ENCODE data around the gene SORL1-AS1.

SORL1-AS1 gene

GRCh38 chr11:121443688-121444275, 9.0 kb downstream of the SORL1-AS1 start:
- Mint-ChIP-seq H3K4me1 (peaks cover 23 to 55% (median 26%) of the 10 kb centered on the region in 4 donors), H3K4me3 (no peak overlapping the region), H3K36me3 (peaks cover 55% of the 10 kb centered on the region), H3K9me3 (no peaks in the 10 kb centered on the region), H3K27me3 (no peaks in the 10 kb centered on the region), H3K27ac (peak overlapping the region; percentile 63 to 96 (median 82))
- H3K36me3 ChIP-seq (ENCODE audit: control insufficient read depth, insufficient read depth, low read length): peaks cover 18% of the 10 kb centered on the region
- DNase-seq (no peak), ATAC-seq (ENCODE audit: low read depth in 2 of 2) (no peak)
- peaks cover 13% of the 10 kb centered on the region for H3K4me1 ChIP-seq (ENCODE audit: control insufficient read depth, insufficient read depth, low read length, poor library complexity, severe bottlenecking)
- H3K4me3 ChIP-seq (ENCODE audit: low read depth, low read length): no peak overlapping the region
- no peaks in the 10 kb centered on the region for H3K27me3 ChIP-seq (ENCODE audit: control insufficient read depth, insufficient read depth, low read length)
- no peak overlapping the region for H3K27ac ChIP-seq (ENCODE audit: insufficient read depth, low read length, poor library complexity, severe bottlenecking)
- H3K9me3 ChIP-seq (ENCODE audit: control insufficient read depth in 2 of 2, low read length in 2 of 2): no peaks in the 10 kb centered on the region

GRCh38 chr11:121441521-121441920, 11.2 kb downstream of the SORL1-AS1 start:
- Mint-ChIP-seq H3K27ac (peak overlapping the region in 1 of 3 donors; percentile 47), H3K36me3 (peaks cover 41% of the 10 kb centered on the region), H3K27me3 (no peaks in the 10 kb centered on the region), H3K9me3 (no peaks in the 10 kb centered on the region), H3K4me3 (no peak overlapping the region), H3K4me1 (peaks cover 13 to 47% (median 17%) of the 10 kb centered on the region in 4 donors)
- Histone ChIP-seq H3K4me1 (ENCODE audit: control insufficient read depth, insufficient read depth, low read length, poor library complexity, severe bottlenecking) (no peaks in the 10 kb centered on the region), H3K4me3 (ENCODE audit: low read depth, low read length) (no peak overlapping the region), H3K36me3 (ENCODE audit: control insufficient read depth, insufficient read depth, low read length) (peaks cover 18% of the 10 kb centered on the region), H3K27ac (ENCODE audit: insufficient read depth, low read length, poor library complexity, severe bottlenecking) (no peak overlapping the region), H3K27me3 (ENCODE audit: control insufficient read depth, insufficient read depth, low read length) (no peaks in the 10 kb centered on the region), H3K9me3 (ENCODE audit: control insufficient read depth in 2 of 2, low read length in 2 of 2) (no peaks in the 10 kb centered on the region)
- DNase-seq: no peak
- no peak for ATAC-seq (ENCODE audit: low read depth in 2 of 2)

DNA sequence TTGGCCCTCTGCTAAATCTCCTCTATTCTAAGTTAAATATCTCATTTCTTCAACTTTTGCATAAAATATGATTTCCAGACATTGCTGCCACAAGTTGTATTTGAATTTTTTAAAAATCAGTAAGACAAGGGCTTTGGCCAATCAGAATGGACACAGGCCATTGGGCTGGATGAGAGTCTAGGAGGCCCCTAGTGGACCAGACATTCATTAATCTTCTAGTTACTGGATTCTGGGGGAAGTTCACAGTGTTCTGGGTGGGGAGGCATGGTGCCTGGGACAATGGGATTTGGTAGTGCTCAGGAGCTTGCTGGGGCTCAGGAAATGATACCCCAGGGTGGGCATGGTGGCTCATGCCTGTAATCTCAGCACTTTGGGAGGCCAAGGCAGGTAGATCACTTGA, 13.0 kb downstream of the SORL1-AS1 start:
- no peaks in the 10 kb centered on the region for H3K27me3 Mint-ChIP-seq
- Histone ChIP-seq H3K27ac (ENCODE audit: insufficient read depth, low read length, poor library complexity, severe bottlenecking) (no peak overlapping the region), H3K9me3 (ENCODE audit: control insufficient read depth in 2 of 2, low read length in 2 of 2) (no peaks in the 10 kb centered on the region), H3K4me1 (ENCODE audit: control insufficient read depth, insufficient read depth, low read length, poor library complexity, severe bottlenecking) (no peaks in the 10 kb centered on the region), H3K36me3 (ENCODE audit: control insufficient read depth, insufficient read depth, low read length) (peaks cover 14% of the 10 kb centered on the region), H3K27me3 (ENCODE audit: control insufficient read depth, insufficient read depth, low read length) (no peaks in the 10 kb centered on the region), H3K4me3 (ENCODE audit: low read depth, low read length) (no peak overlapping the region)
- no peaks in the 10 kb centered on the region for H3K9me3 Mint-ChIP-seq
- DNase-seq (no peak), ATAC-seq (ENCODE audit: low read depth in 2 of 2) (no peak)
- peak overlapping the region in 1 of 3 donors; percentile 2 for H3K27ac Mint-ChIP-seq
- peaks cover 27% of the 10 kb centered on the region for H3K36me3 Mint-ChIP-seq
- H3K4me1 Mint-ChIP-seq: peaks cover 6 to 48% (median 13%) of the 10 kb centered on the region in 4 donors
- H3K4me3 Mint-ChIP-seq: no peak overlapping the region

GRCh38 chr11:121439337-121439736, 13.4 kb downstream of the SORL1-AS1 start:
- H3K27me3 Mint-ChIP-seq: no peaks in the 10 kb centered on the region
- H3K4me1 Mint-ChIP-seq: peaks cover 6 to 45% (median 13%) of the 10 kb centered on the region in 4 donors
- H3K36me3 Mint-ChIP-seq: peaks cover 23% of the 10 kb centered on the region
- ATAC-seq (ENCODE audit: low read depth in 2 of 2) (no peak), DNase-seq (no peak)
- no peak overlapping the region for H3K4me3 Mint-ChIP-seq
- Histone ChIP-seq H3K27me3 (ENCODE audit: control insufficient read depth, insufficient read depth, low read length) (no peaks in the 10 kb centered on the region), H3K4me3 (ENCODE audit: low read depth, low read length) (no peak overlapping the region), H3K4me1 (ENCODE audit: control insufficient read depth, insufficient read depth, low read length, poor library complexity, severe bottlenecking) (no peaks in the 10 kb centered on the region), H3K36me3 (ENCODE audit: control insufficient read depth, insufficient read depth, low read length) (peaks cover 11% of the 10 kb centered on the region), H3K27ac (ENCODE audit: insufficient read depth, low read length, poor library complexity, severe bottlenecking) (no peak overlapping the region), H3K9me3 (ENCODE audit: control insufficient read depth in 2 of 2, low read length in 2 of 2) (no peaks in the 10 kb centered on the region)
- H3K27ac Mint-ChIP-seq: peak overlapping the region in 1 of 3 donors; percentile 2
- no peaks in the 10 kb centered on the region for H3K9me3 Mint-ChIP-seq

DNA sequence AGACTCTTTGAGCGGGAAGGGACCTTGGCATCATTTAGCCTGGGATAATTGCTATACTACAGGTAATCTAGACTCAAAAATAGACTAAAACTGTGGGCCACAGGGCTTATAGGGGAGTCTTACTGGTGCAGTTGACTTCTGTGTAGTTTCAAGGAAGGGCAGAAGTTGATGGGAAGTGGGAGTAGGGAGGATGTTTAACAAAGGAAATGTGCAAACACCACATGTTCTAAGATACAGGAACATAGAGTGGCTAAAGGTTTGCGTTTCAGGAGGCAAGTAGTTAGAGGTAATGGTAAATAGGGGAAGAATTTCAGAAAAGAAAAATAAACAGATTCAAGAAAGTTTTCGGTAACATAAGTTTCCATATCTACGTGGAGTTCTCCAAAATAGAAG, 15.1 kb downstream of the SORL1-AS1 start:
- no peak overlapping the region for H3K27ac ChIP-seq (ENCODE audit: insufficient read depth, low read length, poor library complexity, severe bottlenecking)
- H3K9me3 ChIP-seq (ENCODE audit: control insufficient read depth in 2 of 2, low read length in 2 of 2): no peaks in the 10 kb centered on the region
- no peak overlapping the region for H3K4me3 Mint-ChIP-seq
- no peak for ATAC-seq (ENCODE audit: low read depth in 2 of 2)
- no peaks in the 10 kb centered on the region for H3K4me1 ChIP-seq (ENCODE audit: control insufficient read depth, insufficient read depth, low read length, poor library complexity, severe bottlenecking)
- DNase-seq: no peak
- peaks cover 17% of the 10 kb centered on the region for H3K36me3 Mint-ChIP-seq
- H3K27me3 ChIP-seq (ENCODE audit: control insufficient read depth, insufficient read depth, low read length): no peaks in the 10 kb centered on the region
- peaks cover 6 to 42% (median 11%) of the 10 kb centered on the region in 4 donors for H3K4me1 Mint-ChIP-seq
- no peak overlapping the region for H3K27ac Mint-ChIP-seq
- no peaks in the 10 kb centered on the region for H3K27me3 Mint-ChIP-seq
- H3K4me3 ChIP-seq (ENCODE audit: low read depth, low read length): no peak overlapping the region
- H3K36me3 ChIP-seq (ENCODE audit: control insufficient read depth, insufficient read depth, low read length): no peaks in the 10 kb centered on the region
- H3K9me3 Mint-ChIP-seq: no peaks in the 10 kb centered on the region

DNA sequence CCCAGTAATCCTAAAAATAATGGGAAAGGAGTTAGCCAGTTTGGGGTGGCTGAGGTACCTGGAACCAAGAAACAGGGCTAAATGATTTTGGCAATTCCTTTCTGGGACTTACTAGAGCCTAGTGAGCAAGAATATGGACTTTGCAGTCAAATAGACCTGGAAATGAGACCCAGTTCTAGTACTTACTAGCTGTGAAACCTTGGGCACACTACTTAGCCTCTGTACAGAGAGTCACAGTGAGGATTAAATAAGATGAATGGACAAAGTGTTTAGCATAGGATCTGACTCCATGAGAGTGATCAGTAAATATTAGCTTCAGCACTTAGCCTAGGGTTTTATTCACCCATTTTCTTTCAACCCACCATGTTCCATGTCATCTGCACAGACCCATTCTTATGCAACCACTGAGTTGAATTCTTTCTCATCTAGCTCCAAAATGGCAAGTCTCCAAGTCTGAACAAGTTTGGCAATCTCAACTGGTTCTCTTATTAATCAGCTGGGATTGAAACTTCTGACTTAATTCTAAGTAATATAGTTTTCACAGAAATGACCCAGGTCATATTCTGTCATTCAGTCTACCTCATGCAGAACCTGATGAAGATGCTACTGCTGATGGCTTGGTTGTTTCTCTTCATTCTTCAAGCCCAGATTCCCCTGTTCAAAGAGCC, 15.6 kb downstream of the SORL1-AS1 start:
- H3K4me1 ChIP-seq (ENCODE audit: control insufficient read depth, insufficient read depth, low read length, poor library complexity, severe bottlenecking): no peaks in the 10 kb centered on the region
- ATAC-seq (ENCODE audit: low read depth in 2 of 2) (no peak), DNase-seq (no peak)
- Mint-ChIP-seq H3K4me3 (no peak overlapping the region), H3K36me3 (peaks cover 16% of the 10 kb centered on the region), H3K27me3 (no peaks in the 10 kb centered on the region), H3K4me1 (peaks cover 6 to 42% (median 11%) of the 10 kb centered on the region in 4 donors), H3K9me3 (no peaks in the 10 kb centered on the region), H3K27ac (no peak overlapping the region)
- H3K36me3 ChIP-seq (ENCODE audit: control insufficient read depth, insufficient read depth, low read length): no peaks in the 10 kb centered on the region
- no peaks in the 10 kb centered on the region for H3K27me3 ChIP-seq (ENCODE audit: control insufficient read depth, insufficient read depth, low read length)
- no peak overlapping the region for H3K4me3 ChIP-seq (ENCODE audit: low read depth, low read length)
- H3K9me3 ChIP-seq (ENCODE audit: control insufficient read depth in 2 of 2, low read length in 2 of 2): no peaks in the 10 kb centered on the region
- no peak overlapping the region for H3K27ac ChIP-seq (ENCODE audit: insufficient read depth, low read length, poor library complexity, severe bottlenecking)

DNA sequence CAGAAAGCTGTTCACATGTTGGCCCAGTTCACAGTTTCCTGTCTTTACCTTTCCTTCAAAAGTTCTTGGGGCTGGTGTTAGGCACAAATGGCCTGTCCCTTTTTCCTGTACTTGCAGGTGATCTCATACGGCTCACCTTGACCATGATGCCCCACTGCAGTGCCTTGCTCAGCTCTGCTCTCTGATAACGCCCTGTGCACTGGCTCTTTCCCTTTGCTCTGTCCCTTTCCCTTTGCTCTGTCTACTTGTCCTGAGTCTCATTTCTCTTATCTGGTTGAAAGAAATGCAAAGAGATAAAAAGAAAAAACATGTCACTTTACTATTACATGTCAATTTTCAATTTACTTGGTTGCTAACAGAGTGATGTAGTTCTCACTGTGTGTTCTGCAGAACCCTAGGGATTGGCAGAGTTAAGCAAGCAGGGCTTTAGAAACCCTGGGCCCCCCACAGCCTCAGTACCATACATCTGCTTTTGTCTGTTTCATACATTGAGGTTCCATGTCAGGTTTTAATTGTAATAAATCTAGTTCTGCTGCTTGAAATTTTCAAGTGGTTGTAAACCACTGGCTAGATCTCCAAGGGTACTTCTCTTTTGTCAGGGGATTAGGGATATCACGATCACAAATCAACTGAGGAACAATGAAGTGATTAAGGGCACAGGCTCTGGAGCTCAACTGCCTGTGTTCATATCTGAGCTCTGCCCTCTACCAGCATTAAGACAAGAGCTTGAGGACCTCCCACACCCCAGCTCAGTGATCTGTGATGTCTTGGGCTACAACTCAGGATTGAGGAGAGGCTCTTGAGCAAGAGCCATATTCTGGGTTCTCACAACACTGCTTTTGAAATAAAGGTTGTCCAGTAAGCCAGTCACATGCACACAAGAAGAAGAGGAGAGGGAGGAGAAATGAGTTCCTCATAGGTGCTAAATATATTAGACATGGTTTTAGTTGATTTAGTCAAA, 16.9 kb downstream of the SORL1-AS1 start:
- Histone ChIP-seq H3K9me3 (ENCODE audit: control insufficient read depth in 2 of 2, low read length in 2 of 2) (no peaks in the 10 kb centered on the region), H3K4me1 (ENCODE audit: control insufficient read depth, insufficient read depth, low read length, poor library complexity, severe bottlenecking) (no peaks in the 10 kb centered on the region), H3K27me3 (ENCODE audit: control insufficient read depth, insufficient read depth, low read length) (no peaks in the 10 kb centered on the region), H3K27ac (ENCODE audit: insufficient read depth, low read length, poor library complexity, severe bottlenecking) (no peak overlapping the region), H3K36me3 (ENCODE audit: control insufficient read depth, insufficient read depth, low read length) (no peaks in the 10 kb centered on the region), H3K4me3 (ENCODE audit: low read depth, low read length) (no peak overlapping the region)
- no peak overlapping the region for H3K4me3 Mint-ChIP-seq
- ATAC-seq (ENCODE audit: low read depth in 2 of 2) (no peak), DNase-seq (no peak)
- H3K36me3 Mint-ChIP-seq: peaks cover 15% of the 10 kb centered on the region
- no peaks in the 10 kb centered on the region for H3K9me3 Mint-ChIP-seq
- peaks cover 4 to 42% (median 11%) of the 10 kb centered on the region in 4 donors for H3K4me1 Mint-ChIP-seq
- peak overlapping the region in 2 of 3 donors; percentile 5 to 81 for H3K27ac Mint-ChIP-seq
- no peaks in the 10 kb centered on the region for H3K27me3 Mint-ChIP-seq

Data from CD4-positive, CD25-positive, alpha-beta regulatory T cell (primary cell).